SK-N-SH (cell line): ENCODE results near the gene GLE1.

Experiments
- CTCF ChIP-seq: fragments of 200-600 bp; sonication (generic); IDR thresholded peaks from 2 replicates; pipeline ENCODE4 v1.6.1; 2017; ENCODE audit warnings: antibody characterized with exemption, mild to moderate bottlenecking, moderate library complexity
- MAX ChIP-seq: IDR thresholded peaks from 2 replicates; pipeline ENCODE4 v1.4.0; 2012; ENCODE audit warnings: low read depth
- MXI1 ChIP-seq: IDR thresholded peaks from 2 replicates; pipeline ENCODE4 v1.6.1; 2012; ENCODE audit warnings: mild to moderate bottlenecking, low read depth, low read length, improper control_type of control experiment
- POLR2AphosphoS5 ChIP-seq: IDR thresholded peaks from 2 replicates; pipeline ENCODE4 v1.6.1; 2012; ENCODE audit warnings: low read depth, low read length
- REST ChIP-seq: IDR thresholded peaks from 2 replicates; pipeline ENCODE4 v1.6.1; 2012; ENCODE audit warnings: mild to moderate bottlenecking, low read depth, low read length, moderate library complexity
- RFX5 ChIP-seq: IDR thresholded peaks from 2 replicates; pipeline ENCODE4 v1.6.1; 2012; ENCODE audit warnings: mild to moderate bottlenecking, improper control_type of control experiment, low read length

GRCh38 chr9:128580731-128581130, 76.2 kb downstream of the GLE1 start:
- no peak for TF ChIP-seq CTCF
- TF ChIP-seq RFX5, result no peak
- TF ChIP-seq MAX, result no peak
- no peak for TF ChIP-seq REST
- TF ChIP-seq MXI1, result no peak
- TF ChIP-seq POLR2AphosphoS5, result no peak
